HepG2 (cell line): ENCODE data around the gene TASOR2. TPM values are rescaled to one million over a fixed set of nuclear protein-coding genes. Genes with fewer than 3 reads are reported as not detected.

Experiments
- BRD4 ChIP-seq: sonication (generic); formaldehyde crosslinking; IDR thresholded peaks from 2 replicates; pipeline ENCODE4 v1.4.0; 2020; ENCODE audit warnings: missing genetic modification reagents
- EP300 ChIP-seq, 3 experiments: sonication (generic) in 1 of 3; formaldehyde crosslinking in 1 of 3; IDR thresholded peaks; 2 replicates each; pipeline versions ENCODE4 v1.5.1 to v1.6.1; 2011 to 2020; ENCODE audit warnings: low read depth in 2 of 3, low read length in 2 of 3, borderline replicate concordance in 1 of 3, improper control_type of control experiment in 1 of 3, mild to moderate bottlenecking in 1 of 3, missing genetic modification reagents in 1 of 3, moderate library complexity in 1 of 3
- SAFB2 ChIP-seq: sonication (generic); formaldehyde crosslinking; IDR thresholded peaks from 2 replicates; pipeline ENCODE4 v1.5.1; 2020; ENCODE audit warnings: missing genetic modification reagents, low read depth, mild to moderate bottlenecking, borderline replicate concordance
- SAP130 ChIP-seq: IDR thresholded peaks from 2 replicates; pipeline ENCODE4 v1.6.1; 2016; ENCODE audit warnings: low read depth
- ZMYM3 ChIP-seq: sonication (generic); formaldehyde crosslinking; IDR thresholded peaks from 2 replicates; pipeline ENCODE4 v1.5.1; 2020; ENCODE audit warnings: mild to moderate bottlenecking, missing genetic modification reagents
- ZNF205 ChIP-seq: IDR thresholded peaks from 2 replicates; pipeline ENCODE4 v1.6.1; 2018; ENCODE audit warnings: missing biosample characterization, missing genetic modification reagents
- ZNF230 ChIP-seq: sonication (generic); formaldehyde crosslinking; IDR thresholded peaks from 2 replicates; pipeline ENCODE4 v1.4.0; 2020; ENCODE audit warnings: mild to moderate bottlenecking, missing genetic modification reagents
- ZNF44 ChIP-seq: sonication (generic); formaldehyde crosslinking; IDR thresholded peaks from 2 replicates; pipeline ENCODE4 v1.5.1; 2020; ENCODE audit warnings: mild to moderate bottlenecking, missing genetic modification reagents
- ZNF501 ChIP-seq: sonication (generic); formaldehyde crosslinking; IDR thresholded peaks from 2 replicates; pipeline ENCODE4 v1.5.1; 2020; ENCODE audit warnings: mild to moderate bottlenecking, moderate library complexity, missing genetic modification reagents
- ZNF609 ChIP-seq: sonication (generic); formaldehyde crosslinking; IDR thresholded peaks from 2 replicates; pipeline ENCODE4 v1.4.0; 2020; ENCODE audit warnings: mild to moderate bottlenecking, missing genetic modification reagents, borderline replicate concordance
- polyA plus RNA-seq, 8 experiments: library from polyadenylated mRNA; depleted of rRNA in 3 of 8; stranded (reverse) in 7 of 8; unstranded in 1 of 8; fragments of >200 nt; fragmentation: Illumina TruSeq in 4 of 8; extraction: Trizol in 4 of 8; gene quantifications; 2 replicates each; pipeline versions ENCODE4 v1.2.1 to v1.2.3, GENCODE V29; 2011 to 2016; ENCODE audit warnings: low read depth in 4 of 8, missing spikeins in 1 of 8, mixed read lengths in 1 of 8; ENCODE audit not compliant: insufficient read depth in 1 of 8
- total RNA-seq, 5 experiments: library from RNA; depleted of rRNA; stranded (reverse); fragments of >200 nt; fragmentation: Illumina TruSeq; extraction: Trizol; gene quantifications; 2 replicates each; pipeline ENCODE4 v1.2.3, GENCODE V29; 2016; ENCODE audit warnings: low read depth in 1 of 5
- TF ChIP-seq, protein P1 (sequence below): sonication (generic); formaldehyde crosslinking; IDR thresholded peaks from 2 replicates; pipeline ENCODE4 v1.4.0; 2020; ENCODE audit warnings: mild to moderate bottlenecking, missing genetic modification reagents
- TF ChIP-seq, protein P2 (sequence below): sonication (generic); formaldehyde crosslinking; IDR thresholded peaks from 2 replicates; pipeline ENCODE4 v1.5.0; 2020; ENCODE audit warnings: mild to moderate bottlenecking, missing genetic modification reagents

Gene TASOR2
- total and polyA plus RNA-seq, 2 of the 13 experiments (the other 11 are each of a cell fraction or from before 2014, with no cell fraction given), result 24.2 to 55.3 TPM

DNA sequence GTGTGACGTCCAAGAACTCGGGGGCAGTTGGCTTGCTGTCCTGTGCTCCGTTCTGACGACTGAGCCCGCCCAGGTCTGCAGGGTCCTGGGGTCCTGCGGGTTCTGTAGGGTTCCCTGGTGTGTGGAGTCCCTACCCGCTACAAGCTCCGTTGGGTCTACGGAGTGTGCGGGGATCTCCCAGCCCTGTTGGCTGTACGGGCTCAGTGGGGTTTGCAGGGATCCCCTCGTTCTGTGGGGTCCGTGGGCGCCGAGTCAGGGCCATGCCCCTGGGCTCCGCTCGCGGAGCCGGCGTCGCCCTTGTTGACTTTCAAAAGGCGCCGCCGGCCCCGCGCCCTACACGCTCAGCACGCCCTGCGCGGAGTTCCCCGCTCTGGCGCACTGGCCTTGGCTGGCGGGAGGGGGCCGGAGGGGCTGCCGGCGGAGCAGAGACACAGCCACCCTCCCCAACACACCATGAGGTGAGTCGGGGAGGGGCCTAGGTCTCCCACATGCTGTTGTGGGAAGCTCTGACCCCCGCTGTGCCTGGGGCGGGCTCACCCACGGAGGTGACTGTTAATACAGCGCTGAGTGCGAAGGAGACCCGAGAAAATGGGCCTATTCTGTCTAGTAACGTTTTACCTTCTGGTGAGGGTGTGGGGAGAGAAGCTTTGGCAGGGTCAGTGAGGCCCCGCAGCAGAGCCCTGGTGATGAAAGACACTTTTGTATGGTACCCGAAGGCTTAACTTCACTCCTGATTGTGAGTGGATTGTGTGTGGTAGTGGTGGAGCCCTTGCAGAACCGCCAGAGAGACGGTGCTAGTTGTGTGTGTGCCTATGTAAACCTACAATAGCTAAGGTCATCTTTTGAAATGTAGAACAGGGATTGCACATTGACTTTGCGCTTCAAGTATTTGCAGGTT lies 8.1 kb downstream of the TASOR2 start (continued):
- TF ChIP-seq SAFB2 (CRISPR knock-in tag), result peak; percentile 98
- TF ChIP-seq ZMYM3 (CRISPR knock-in tag), result peak; percentile 75; the same call in 1 of the 2 replicates
- TF ChIP-seq ZNF205 (CRISPR knock-in tag), result peak; percentile 80; the same call in 1 of the 2 replicates
- no peak for TF ChIP-seq ZNF44 (CRISPR knock-in tag)
- TF ChIP-seq EP300 (IDR thresholded peaks at IDR 0.05; ENCODE audit: low read depth in 2 of 2, low read length in 2 of 2), result peak; percentile 11 to 26; a peak in 1 of 4 replicates
- TF ChIP-seq EP300 (CRISPR knock-in tag; IDR thresholded peaks at IDR 0.05; ENCODE audit: borderline replicate concordance), result peak; percentile 48; the same call in 1 of the 2 replicates
- TF ChIP-seq ZNF230 (CRISPR knock-in tag), result peak; percentile 81; the same call in 1 of the 2 replicates
- peak; percentile 93 for TF ChIP-seq SAP130 (CRISPR knock-in tag)
- TF ChIP-seq ZNF501 (CRISPR knock-in tag), result peak; percentile 87
- peak; percentile 76; the same call in 1 of the 2 replicates for TF ChIP-seq BRD4 (CRISPR knock-in tag)
- TF ChIP-seq, protein P1, sequence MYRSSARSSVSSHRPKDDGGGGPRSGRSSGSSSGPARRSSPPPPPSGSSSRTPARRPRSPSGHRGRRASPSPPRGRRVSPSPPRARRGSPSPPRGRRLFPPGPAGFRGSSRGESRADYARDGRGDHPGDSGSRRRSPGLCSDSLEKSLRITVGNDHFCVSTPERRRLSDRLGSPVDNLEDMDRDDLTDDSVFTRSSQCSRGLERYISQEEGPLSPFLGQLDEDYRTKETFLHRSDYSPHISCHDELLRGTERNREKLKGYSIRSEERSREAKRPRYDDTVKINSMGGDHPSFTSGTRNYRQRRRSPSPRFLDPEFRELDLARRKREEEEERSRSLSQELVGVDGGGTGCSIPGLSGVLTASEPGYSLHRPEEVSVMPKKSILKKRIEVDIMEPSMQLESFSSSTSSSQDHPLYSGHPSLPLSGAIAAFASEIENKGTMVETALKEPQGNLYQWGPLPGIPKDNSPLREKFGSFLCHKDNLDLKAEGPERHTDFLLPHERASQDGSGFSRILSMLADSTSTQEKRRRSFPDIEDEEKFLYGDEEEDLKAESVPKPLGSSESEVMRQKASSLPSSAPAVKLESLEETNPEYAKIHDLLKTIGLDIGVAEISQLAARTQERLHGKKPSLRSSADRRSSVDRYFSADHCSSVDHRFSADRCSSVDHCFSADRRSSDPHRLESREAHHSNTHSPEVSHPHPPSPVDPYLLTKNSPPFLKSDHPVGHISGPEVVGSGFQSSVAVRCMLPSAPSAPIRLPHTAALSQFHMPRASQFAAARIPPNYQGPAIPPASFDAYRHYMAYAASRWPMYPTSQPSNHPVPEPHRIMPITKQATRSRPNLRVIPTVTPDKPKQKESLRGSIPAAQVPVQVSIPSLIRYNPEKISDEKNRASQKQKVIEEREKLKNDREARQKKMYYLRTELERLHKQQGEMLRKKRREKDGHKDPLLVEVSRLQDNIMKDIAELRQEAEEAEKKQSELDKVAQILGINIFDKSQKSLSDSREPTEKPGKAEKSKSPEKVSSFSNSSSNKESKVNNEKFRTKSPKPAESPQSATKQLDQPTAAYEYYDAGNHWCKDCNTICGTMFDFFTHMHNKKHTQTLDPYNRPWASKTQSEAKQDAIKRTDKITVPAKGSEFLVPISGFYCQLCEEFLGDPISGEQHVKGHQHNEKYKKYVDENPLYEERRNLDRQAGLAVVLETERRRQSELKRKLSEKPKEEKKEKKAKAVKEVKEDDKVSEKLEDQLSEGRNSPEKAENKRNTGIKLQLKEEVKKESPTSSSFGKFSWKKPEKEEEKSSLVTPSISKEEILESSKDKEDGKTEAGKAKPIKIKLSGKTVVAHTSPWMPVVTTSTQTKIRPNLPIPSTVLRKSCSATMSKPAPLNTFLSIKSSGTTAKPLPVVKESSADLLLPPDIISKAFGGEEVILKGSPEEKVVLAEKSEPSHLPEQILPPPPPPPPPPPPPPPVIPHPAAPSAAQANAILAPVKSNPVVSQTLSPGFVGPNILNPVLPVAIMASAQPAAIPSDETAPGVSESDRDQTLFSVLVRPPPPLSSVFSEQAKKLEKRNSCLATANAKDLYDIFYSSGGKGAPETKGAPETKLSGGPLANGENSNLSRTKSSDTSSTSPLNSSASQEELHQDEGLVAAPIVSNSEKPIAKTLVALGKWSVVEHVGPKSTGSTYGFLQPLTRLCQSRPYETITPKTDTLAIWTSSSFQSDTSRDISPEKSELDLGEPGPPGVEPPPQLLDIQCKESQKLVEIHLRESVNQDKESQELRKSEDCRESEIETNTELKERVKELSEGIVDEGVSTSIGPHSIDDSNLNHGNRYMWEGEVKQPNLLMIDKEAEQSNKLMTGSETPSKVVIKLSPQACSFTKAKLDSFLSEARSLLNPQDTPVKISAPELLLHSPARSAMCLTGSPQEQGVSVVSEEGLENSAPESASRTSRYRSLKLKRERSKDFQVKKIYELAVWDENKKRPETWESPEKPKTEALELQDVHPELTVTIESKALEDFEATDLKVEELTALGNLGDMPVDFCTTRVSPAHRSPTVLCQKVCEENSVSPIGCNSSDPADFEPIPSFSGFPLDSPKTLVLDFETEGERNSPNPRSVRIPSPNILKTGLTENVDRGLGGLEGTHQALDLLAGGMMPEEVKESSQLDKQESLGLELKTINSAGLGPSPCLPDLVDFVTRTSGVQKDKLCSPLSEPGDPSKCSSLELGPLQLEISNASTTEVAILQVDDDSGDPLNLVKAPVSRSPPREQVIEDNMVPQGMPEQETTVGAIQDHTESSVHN, result no peak; the same call in 1 of the 2 replicates
- TF ChIP-seq ZNF609 (CRISPR knock-in tag), result peak; percentile 72; the same call in 1 of the 2 replicates
- TF ChIP-seq, protein P2, sequence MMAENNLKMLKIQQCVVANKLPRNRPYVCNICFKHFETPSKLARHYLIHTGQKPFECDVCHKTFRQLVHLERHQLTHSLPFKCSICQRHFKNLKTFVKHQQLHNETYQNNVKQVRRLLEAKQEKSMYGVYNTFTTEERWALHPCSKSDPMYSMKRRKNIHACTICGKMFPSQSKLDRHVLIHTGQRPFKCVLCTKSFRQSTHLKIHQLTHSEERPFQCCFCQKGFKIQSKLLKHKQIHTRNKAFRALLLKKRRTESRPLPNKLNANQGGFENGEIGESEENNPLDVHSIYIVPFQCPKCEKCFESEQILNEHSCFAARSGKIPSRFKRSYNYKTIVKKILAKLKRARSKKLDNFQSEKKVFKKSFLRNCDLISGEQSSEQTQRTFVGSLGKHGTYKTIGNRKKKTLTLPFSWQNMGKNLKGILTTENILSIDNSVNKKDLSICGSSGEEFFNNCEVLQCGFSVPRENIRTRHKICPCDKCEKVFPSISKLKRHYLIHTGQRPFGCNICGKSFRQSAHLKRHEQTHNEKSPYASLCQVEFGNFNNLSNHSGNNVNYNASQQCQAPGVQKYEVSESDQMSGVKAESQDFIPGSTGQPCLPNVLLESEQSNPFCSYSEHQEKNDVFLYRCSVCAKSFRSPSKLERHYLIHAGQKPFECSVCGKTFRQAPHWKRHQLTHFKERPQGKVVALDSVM (CRISPR knock-in tag), result no peak
